ENCODE results near the gene MINDY1.

The MINDY1 gene

DNA sequence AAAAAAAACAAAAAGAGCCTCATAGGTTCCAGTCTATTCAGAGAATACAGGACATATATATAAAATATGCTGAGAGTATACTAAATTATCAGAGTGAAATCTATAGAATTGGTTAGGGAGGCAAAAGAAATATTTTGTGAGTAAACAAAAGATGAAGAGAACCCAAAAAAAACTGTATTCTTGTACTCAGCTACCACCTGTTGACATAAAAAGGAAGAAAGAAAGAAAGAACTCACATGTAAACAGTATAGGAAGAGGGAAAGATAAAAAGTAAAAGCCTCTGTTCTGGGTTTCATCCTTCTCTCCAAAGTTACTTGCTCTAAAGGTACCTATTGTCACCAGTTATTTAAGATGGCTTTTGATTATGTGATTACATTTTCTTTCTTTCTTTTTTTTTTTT lies 19.8 kb upstream of the MINDY1 start:
- DNase-seq (ENCODE audit: low read depth, low spot score), result no peak
- peaks cover 35% of the 10 kb centered on the region for H3K36me3 ChIP-seq (ENCODE audit: insufficient read depth, low read length)
- H3K4me3 ChIP-seq, result no peak overlapping the region
- no peaks in the 10 kb centered on the region for H3K9me3 ChIP-seq (ENCODE audit: low read depth, low read length)
- no peak overlapping the region for H3K9ac ChIP-seq (ENCODE audit: insufficient read length)
- TF ChIP-seq FOXP2 (optimal IDR thresholded peaks at IDR 0.05; ENCODE audit: control extremely low read depth, extremely low read length, insufficient read depth), result no peak
- no peak for TF ChIP-seq EZH2 (IDR thresholded peaks at IDR 0.05)
- no peak for TF ChIP-seq POLR2AphosphoS5 (IDR thresholded peaks at IDR 0.05; ENCODE audit: borderline replicate concordance, low read depth, low read length)
- no peak overlapping the region for H3K27ac ChIP-seq

GRCh38 chr1:151024540-151025146 lies 17.9 kb upstream of the MINDY1 start:
- Histone ChIP-seq H3K9me3 (ENCODE audit: low read depth, low read length) (no peaks in the 10 kb centered on the region), H3K4me3 (no peak overlapping the region), H3K27ac (no peak overlapping the region), H3K36me3 (ENCODE audit: insufficient read depth, low read length) (peaks cover 32% of the 10 kb centered on the region), H3K9ac (ENCODE audit: insufficient read length) (no peak overlapping the region)
- no peak for DNase-seq (ENCODE audit: low read depth, low spot score)
- TF ChIP-seq FOXP2 (optimal IDR thresholded peaks at IDR 0.05; ENCODE audit: control extremely low read depth, extremely low read length, insufficient read depth) (no peak), EZH2 (IDR thresholded peaks at IDR 0.05) (no peak), POLR2AphosphoS5 (IDR thresholded peaks at IDR 0.05; ENCODE audit: borderline replicate concordance, low read depth, low read length) (no peak)

DNA sequence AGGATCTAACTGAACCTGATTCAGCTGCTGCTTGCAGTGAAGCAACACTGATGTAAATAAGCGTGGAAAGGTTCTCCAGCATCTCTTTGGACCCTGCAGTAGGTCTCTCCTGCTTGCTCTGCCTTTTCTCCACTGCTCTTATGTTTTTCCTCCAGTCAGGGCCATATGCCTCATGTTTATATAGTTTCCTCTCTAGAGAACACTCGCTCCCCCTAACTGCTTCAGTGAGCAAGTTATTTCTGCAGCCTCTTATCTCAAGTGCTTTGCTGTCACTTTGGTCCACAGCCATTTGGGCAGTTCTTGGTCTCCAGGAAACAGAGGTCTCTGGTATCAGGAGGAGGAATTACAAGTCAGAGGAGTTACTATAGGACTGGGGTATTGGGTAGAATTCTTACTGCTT lies 6.8 kb upstream of the MINDY1 start:
- Histone ChIP-seq H3K4me3 (no peak overlapping the region), H3K9me3 (ENCODE audit: low read depth, low read length) (no peaks in the 10 kb centered on the region), H3K27ac (no peak overlapping the region), H3K36me3 (ENCODE audit: insufficient read depth, low read length) (0 out of 2 replicates have a peak, but pooled peaks cover 10% of the 10 kb centered on the region), H3K9ac (ENCODE audit: insufficient read length) (no peak overlapping the region)
- DNase-seq (ENCODE audit: low read depth, low spot score), result no peak
- TF ChIP-seq EZH2 (IDR thresholded peaks at IDR 0.05), result no peak
- TF ChIP-seq POLR2AphosphoS5 (IDR thresholded peaks at IDR 0.05; ENCODE audit: borderline replicate concordance, low read depth, low read length), result no peak
- no peak for TF ChIP-seq FOXP2 (optimal IDR thresholded peaks at IDR 0.05; ENCODE audit: control extremely low read depth, extremely low read length, insufficient read depth)

- no peak for DNase-seq (ENCODE audit: low read depth, low spot score)
Observed at GRCh38 chr1:151012684-151013471, 6.2 kb upstream of the MINDY1 start.

GRCh38 chr1:151011154-151011850 lies 4.6 kb upstream of the MINDY1 start:
- Histone ChIP-seq H3K27ac (peak overlapping the region; percentile 19; the same call in 1 of the 2 replicates), H3K9me3 (ENCODE audit: low read depth, low read length) (no peaks in the 10 kb centered on the region), H3K36me3 (ENCODE audit: insufficient read depth, low read length) (0 out of 2 replicates have a peak, but pooled peaks cover 4% of the 10 kb centered on the region), H3K9ac (ENCODE audit: insufficient read length) (no peak overlapping the region), H3K4me3 (no peak overlapping the region)
- DNase-seq (ENCODE audit: low read depth, low spot score), result no peak
- TF ChIP-seq POLR2AphosphoS5 (IDR thresholded peaks at IDR 0.05; ENCODE audit: borderline replicate concordance, low read depth, low read length) (no peak), FOXP2 (optimal IDR thresholded peaks at IDR 0.05; ENCODE audit: control extremely low read depth, extremely low read length, insufficient read depth) (no peak), EZH2 (IDR thresholded peaks at IDR 0.05) (no peak)

More at GRCh38 chr1:151012684-151013471, 6.2 kb upstream of the MINDY1 start:
- H3K36me3 ChIP-seq (ENCODE audit: insufficient read depth, low read length), result 0 out of 2 replicates have a peak, but pooled peaks cover 6% of the 10 kb centered on the region
- H3K27ac ChIP-seq, result no peak overlapping the region
- TF ChIP-seq FOXP2 (optimal IDR thresholded peaks at IDR 0.05; ENCODE audit: control extremely low read depth, extremely low read length, insufficient read depth) (no peak), EZH2 (IDR thresholded peaks at IDR 0.05) (no peak), POLR2AphosphoS5 (IDR thresholded peaks at IDR 0.05; ENCODE audit: borderline replicate concordance, low read depth, low read length) (no peak)
- no peak overlapping the region for H3K9ac ChIP-seq (ENCODE audit: insufficient read length)
- H3K4me3 ChIP-seq, result no peak overlapping the region
- H3K9me3 ChIP-seq (ENCODE audit: low read depth, low read length), result no peaks in the 10 kb centered on the region

GRCh38 chr1:151010346-151010726 lies 3.6 kb upstream of the MINDY1 start:
- H3K27ac ChIP-seq, result no peak overlapping the region
- no peak overlapping the region for H3K9ac ChIP-seq (ENCODE audit: insufficient read length)
- TF ChIP-seq POLR2AphosphoS5 (IDR thresholded peaks at IDR 0.05; ENCODE audit: borderline replicate concordance, low read depth, low read length) (no peak), FOXP2 (optimal IDR thresholded peaks at IDR 0.05; ENCODE audit: control extremely low read depth, extremely low read length, insufficient read depth) (no peak), EZH2 (IDR thresholded peaks at IDR 0.05) (no peak)
- DNase-seq (ENCODE audit: low read depth, low spot score), result no peak
- H3K36me3 ChIP-seq (ENCODE audit: insufficient read depth, low read length), result 0 out of 2 replicates have a peak, but pooled peaks cover 4% of the 10 kb centered on the region
- H3K4me3 ChIP-seq, result no peak overlapping the region
- H3K9me3 ChIP-seq (ENCODE audit: low read depth, low read length), result no peaks in the 10 kb centered on the region

DNA sequence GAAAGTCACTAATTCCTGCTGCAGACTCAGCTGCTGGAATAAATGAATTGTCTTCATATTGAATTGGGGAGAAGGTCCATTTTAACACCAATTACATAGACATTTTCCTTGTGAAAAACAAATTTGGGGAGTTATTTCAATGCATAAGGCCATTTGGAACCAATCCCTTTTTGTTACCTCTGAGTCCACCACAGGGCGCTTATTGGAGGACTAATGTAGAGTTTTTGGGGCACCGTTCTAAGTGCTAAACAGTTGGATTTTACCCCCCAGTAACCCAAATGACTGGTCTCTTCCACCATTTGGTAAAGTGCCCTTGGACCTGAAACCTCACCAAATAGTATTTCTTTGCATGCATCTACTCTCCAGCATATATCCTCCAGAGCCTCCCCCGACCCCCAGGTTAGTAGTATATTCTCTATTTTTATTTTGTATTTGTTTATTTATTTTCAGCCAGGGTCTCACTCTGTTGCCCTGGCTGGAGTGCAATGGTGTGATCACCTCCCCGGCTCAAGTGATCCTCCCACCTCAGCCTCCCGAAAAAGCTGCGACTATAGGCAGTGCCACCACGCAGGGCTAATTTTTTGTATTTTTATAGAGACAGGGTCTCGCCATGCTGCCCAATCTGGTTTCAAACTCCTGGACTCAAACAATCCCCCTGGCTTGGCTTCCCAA lies 3.1 kb upstream of the MINDY1 start:
- Histone ChIP-seq H3K36me3 (ENCODE audit: insufficient read depth, low read length) (0 out of 2 replicates have a peak, but pooled peaks cover 4% of the 10 kb centered on the region), H3K4me3 (peak overlapping the region; percentile 94), H3K9me3 (ENCODE audit: low read depth, low read length) (no peaks in the 10 kb centered on the region), H3K9ac (ENCODE audit: insufficient read length) (peak overlapping the region; percentile 82), H3K27ac (no peak overlapping the region)
- TF ChIP-seq FOXP2 (optimal IDR thresholded peaks at IDR 0.05; ENCODE audit: control extremely low read depth, extremely low read length, insufficient read depth), result no peak
- TF ChIP-seq POLR2AphosphoS5 (IDR thresholded peaks at IDR 0.05; ENCODE audit: borderline replicate concordance, low read depth, low read length), result no peak
- TF ChIP-seq EZH2 (IDR thresholded peaks at IDR 0.05), result no peak
- no peak for DNase-seq (ENCODE audit: low read depth, low spot score)

Data from SK-N-MC (cell line).